ENCODE results near the gene STK40. TPM values are rescaled to one million over a fixed set of nuclear protein-coding genes. Genes with fewer than 3 reads are reported as not detected.

STK40 gene
- total and polyA plus RNA-seq, 9 of the 15 experiments (the other 6 are each of a cell fraction or from before 2014, with no cell fraction given): 0.69 to 94.3 (median 39.1) TPM

DNA sequence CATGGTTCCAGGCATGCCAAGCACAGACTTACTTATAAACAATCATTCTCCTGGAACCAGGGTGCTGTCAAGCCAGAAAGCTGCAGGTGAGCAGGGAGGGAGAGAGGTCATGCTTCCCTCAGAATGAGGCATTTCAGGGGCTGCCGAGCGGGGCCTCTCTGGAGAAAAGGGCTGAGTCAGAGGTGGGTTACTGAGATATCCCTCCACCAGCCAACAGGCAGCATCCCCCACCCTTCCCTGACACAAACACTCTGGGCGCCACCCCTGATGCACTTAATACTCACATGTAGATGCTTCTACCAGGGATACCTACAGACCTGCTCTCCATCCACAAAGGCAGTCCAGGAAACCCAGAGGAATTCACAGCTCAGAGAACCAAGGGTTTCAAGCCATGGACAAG, 13.1 kb downstream of the STK40 start (continued):
- no peak for TF ChIP-seq ZNF77 (CRISPR knock-in tag; IDR thresholded peaks at IDR 0.05)
- 0 out of 2 replicates have a peak, but pooled peaks have one; percentile 20 for TF ChIP-seq JUN (IDR thresholded peaks at IDR 0.05; ENCODE audit: borderline replicate concordance, low read depth, low read length)
- no peak for TF ChIP-seq JUN (CRISPR knock-in tag; IDR thresholded peaks at IDR 0.05; ENCODE audit: borderline replicate concordance)
- TF ChIP-seq XRCC5 (IDR thresholded peaks at IDR 0.05; ENCODE audit: low read depth, low read length): no peak
- TF ChIP-seq MAFG (tag; conservative IDR thresholded peaks at IDR 0.05): peak; percentile 56
- peak; percentile 12; the same call in 1 of the 2 replicates for TF ChIP-seq ETV5 (CRISPR knock-in tag; IDR thresholded peaks at IDR 0.05; ENCODE audit: low read depth)
- TF ChIP-seq, protein P1, sequence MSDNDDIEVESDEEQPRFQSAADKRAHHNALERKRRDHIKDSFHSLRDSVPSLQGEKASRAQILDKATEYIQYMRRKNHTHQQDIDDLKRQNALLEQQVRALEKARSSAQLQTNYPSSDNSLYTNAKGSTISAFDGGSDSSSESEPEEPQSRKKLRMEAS (CRISPR knock-in tag; IDR thresholded peaks at IDR 0.05): no peak
- TF ChIP-seq, protein P2, sequence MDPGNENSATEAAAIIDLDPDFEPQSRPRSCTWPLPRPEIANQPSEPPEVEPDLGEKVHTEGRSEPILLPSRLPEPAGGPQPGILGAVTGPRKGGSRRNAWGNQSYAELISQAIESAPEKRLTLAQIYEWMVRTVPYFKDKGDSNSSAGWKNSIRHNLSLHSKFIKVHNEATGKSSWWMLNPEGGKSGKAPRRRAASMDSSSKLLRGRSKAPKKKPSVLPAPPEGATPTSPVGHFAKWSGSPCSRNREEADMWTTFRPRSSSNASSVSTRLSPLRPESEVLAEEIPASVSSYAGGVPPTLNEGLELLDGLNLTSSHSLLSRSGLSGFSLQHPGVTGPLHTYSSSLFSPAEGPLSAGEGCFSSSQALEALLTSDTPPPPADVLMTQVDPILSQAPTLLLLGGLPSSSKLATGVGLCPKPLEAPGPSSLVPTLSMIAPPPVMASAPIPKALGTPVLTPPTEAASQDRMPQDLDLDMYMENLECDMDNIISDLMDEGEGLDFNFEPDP (CRISPR knock-in tag; IDR thresholded peaks at IDR 0.05): no peak
- TF ChIP-seq, protein P3, sequence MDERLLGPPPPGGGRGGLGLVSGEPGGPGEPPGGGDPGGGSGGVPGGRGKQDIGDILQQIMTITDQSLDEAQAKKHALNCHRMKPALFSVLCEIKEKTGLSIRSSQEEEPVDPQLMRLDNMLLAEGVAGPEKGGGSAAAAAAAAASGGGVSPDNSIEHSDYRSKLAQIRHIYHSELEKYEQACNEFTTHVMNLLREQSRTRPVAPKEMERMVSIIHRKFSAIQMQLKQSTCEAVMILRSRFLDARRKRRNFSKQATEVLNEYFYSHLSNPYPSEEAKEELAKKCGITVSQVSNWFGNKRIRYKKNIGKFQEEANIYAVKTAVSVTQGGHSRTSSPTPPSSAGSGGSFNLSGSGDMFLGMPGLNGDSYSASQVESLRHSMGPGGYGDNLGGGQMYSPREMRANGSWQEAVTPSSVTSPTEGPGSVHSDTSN (CRISPR knock-in tag; IDR thresholded peaks at IDR 0.05; ENCODE audit: low read depth): no peak
- TF ChIP-seq, protein P3 (tag; conservative IDR thresholded peaks at IDR 0.05; ENCODE audit: low read depth): no peak
- 0 out of 2 replicates have a peak, but pooled peaks have one; percentile 9 for TF ChIP-seq L3MBTL2 (IDR thresholded peaks at IDR 0.05)
- no peak for TF ChIP-seq SIN3A (IDR thresholded peaks at IDR 0.05; ENCODE audit: borderline replicate concordance in 2 of 2, control insufficient read depth in 1 of 2, low read depth in 2 of 2, low read length in 2 of 2)
- TF ChIP-seq ZBTB7A (IDR thresholded peaks at IDR 0.05; ENCODE audit: borderline replicate concordance, control insufficient read depth, low read depth, low read length): peak; percentile 83; the same call in 1 of the 2 replicates
- TF ChIP-seq, protein P4, sequence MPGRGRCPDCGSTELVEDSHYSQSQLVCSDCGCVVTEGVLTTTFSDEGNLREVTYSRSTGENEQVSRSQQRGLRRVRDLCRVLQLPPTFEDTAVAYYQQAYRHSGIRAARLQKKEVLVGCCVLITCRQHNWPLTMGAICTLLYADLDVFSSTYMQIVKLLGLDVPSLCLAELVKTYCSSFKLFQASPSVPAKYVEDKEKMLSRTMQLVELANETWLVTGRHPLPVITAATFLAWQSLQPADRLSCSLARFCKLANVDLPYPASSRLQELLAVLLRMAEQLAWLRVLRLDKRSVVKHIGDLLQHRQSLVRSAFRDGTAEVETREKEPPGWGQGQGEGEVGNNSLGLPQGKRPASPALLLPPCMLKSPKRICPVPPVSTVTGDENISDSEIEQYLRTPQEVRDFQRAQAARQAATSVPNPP (IDR thresholded peaks at IDR 0.05; ENCODE audit: borderline replicate concordance, insufficient read depth, insufficient read length): no peak
- TF ChIP-seq E2F4 (CRISPR knock-in tag; IDR thresholded peaks at IDR 0.05; ENCODE audit: low read depth): no peak
- TF ChIP-seq PHTF2 (CRISPR knock-in tag; IDR thresholded peaks at IDR 0.05): no peak
- TF ChIP-seq ZNF174 (CRISPR knock-in tag; IDR thresholded peaks at IDR 0.05): no peak
- no peak for TF ChIP-seq HLTF (IDR thresholded peaks at IDR 0.05)
